Prostate gland (tissue), 2 donors: ENCODE results near the gene MAGEB4. TPM values are rescaled to one million over a fixed set of nuclear protein-coding genes. Genes with fewer than 3 reads are reported as not detected.

ENCODE experiments used
- DNase-seq: peaks from one replicate; pipeline ENCODE4 v3.0.0-alpha.2; 2019; ENCODE audit warnings: low spot score
- H3K27ac ChIP-seq, 2 donors: fragments of 200-600 bp; sonication (generic); 2 replicates each; pipeline ENCODE4 v1.5.1; 2017 to 2019
- H3K27me3 ChIP-seq: fragments of 200-600 bp; sonication (generic); replicated peaks from 2 replicates; pipeline ENCODE4 v1.5.1; 2019; ENCODE audit not compliant: insufficient read depth
- H3K36me3 ChIP-seq, 2 donors: fragments of 200-600 bp; sonication (generic); 1 replicate in 1 of 2; 2 replicates in 1 of 2; pipeline versions ENCODE4 v1.5.1 to v1.8.1; 2017 to 2019
- H3K4me1 ChIP-seq: fragments of 200-600 bp; sonication (generic); replicated peaks from 2 replicates; pipeline ENCODE4 v1.5.1; 2019
- H3K4me3 ChIP-seq, 2 donors: fragments of 200-600 bp; sonication (generic); 2 replicates each; pipeline ENCODE4 v1.5.1; 2017 to 2019
- H3K9me3 ChIP-seq: fragments of 200-600 bp; sonication (generic); 2 replicates; pipeline ENCODE4 v1.5.1; 2017
- POLR2A ChIP-seq: fragments of 450-650 bp; IDR thresholded peaks from one replicate; pipeline ENCODE4 v1.6.1; 2016; ENCODE audit warnings: antibody characterized with exemption, mild to moderate bottlenecking
- POLR2AphosphoS5 ChIP-seq: sonication (generic); formaldehyde crosslinking; IDR thresholded peaks from one replicate; pipeline ENCODE4 v1.6.1; 2017; ENCODE audit warnings: antibody characterized with exemption
- WGBS: methylation state at CpG from one replicate; pipeline ENCODE4 v1.1.5; 2018; 5-methylcytosine and 5-hydroxymethylcytosine counted together
- intact Hi-C: fragments of 100-400 bp; cut with DNase I; formaldehyde crosslinking; loops from one replicate; pipeline ENCODE4 v1.14.2; 2022
- total RNA-seq, 2 donors: library from RNA; depleted of rRNA; stranded (reverse); fragments of >200 nt; gene quantifications; one replicate each; pipeline ENCODE4 v1.1.0, GENCODE V29; 2016
- TF ChIP-seq, protein P1 (sequence below), 4 experiments: fragments of 200-600 bp in 2 of 4; fragments of 450-650 bp in 2 of 4; sonication (generic) in 2 of 4; IDR thresholded peaks; 1 replicate in 3 of 4; 2 replicates in 1 of 4; pipeline ENCODE4 v1.5.1; 2016 to 2019; ENCODE audit warnings: antibody characterized with exemption in 4 of 4, mild to moderate bottlenecking in 2 of 4, moderate library complexity in 2 of 4

The MAGEB4 gene
- total RNA-seq, 2 donors from 2014 or later, result 3.6 TPM; not detected in 1

DNA sequence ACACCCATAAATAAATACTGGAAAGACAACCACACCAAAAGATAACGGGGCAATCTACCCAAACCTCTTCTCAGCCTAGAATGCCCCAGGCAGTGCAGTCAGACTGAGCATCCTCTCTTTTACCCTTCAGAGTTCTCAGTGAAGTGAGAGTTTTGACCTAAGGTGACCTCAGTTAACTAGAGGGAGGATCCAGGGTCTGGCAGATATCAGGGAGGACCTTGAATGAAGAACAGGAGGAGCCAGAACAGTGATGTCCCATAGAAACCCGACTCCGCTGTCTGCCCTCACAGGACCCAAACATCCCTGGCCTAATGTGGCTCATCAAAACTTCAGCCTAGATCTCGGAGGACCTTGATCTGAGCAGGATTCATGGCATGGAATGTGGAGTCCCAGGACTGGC, 11.4 kb upstream of the MAGEB4 start, which contains the start of gene MAGEB3:
Gene MAGEB3 (plus strand): TSS at position 263 of the 400 bp plus-strand sequence. CDS start 5,268 bp downstream, outside the sequence.
- DNase-seq, result no peak
- Histone ChIP-seq H3K27me3 (no peaks in the 10 kb centered on the region), H3K36me3 (no peaks in the 10 kb centered on the region), H3K9me3 (no peaks in the 10 kb centered on the region), H3K4me1 (no peaks in the 10 kb centered on the region), H3K27ac (no peak within 1 kb of the TSS), H3K4me3 (no peak within 1 kb of the TSS)
- intact Hi-C loops, result no loop called here
- WGBS, result 63% methylated on average over 4 of the region's 4 CpGs
- no peak for TF ChIP-seq POLR2AphosphoS5
- TF ChIP-seq, protein P1, sequence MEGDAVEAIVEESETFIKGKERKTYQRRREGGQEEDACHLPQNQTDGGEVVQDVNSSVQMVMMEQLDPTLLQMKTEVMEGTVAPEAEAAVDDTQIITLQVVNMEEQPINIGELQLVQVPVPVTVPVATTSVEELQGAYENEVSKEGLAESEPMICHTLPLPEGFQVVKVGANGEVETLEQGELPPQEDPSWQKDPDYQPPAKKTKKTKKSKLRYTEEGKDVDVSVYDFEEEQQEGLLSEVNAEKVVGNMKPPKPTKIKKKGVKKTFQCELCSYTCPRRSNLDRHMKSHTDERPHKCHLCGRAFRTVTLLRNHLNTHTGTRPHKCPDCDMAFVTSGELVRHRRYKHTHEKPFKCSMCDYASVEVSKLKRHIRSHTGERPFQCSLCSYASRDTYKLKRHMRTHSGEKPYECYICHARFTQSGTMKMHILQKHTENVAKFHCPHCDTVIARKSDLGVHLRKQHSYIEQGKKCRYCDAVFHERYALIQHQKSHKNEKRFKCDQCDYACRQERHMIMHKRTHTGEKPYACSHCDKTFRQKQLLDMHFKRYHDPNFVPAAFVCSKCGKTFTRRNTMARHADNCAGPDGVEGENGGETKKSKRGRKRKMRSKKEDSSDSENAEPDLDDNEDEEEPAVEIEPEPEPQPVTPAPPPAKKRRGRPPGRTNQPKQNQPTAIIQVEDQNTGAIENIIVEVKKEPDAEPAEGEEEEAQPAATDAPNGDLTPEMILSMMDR (IDR thresholded peaks at IDR 0.05), result no peak
- TF ChIP-seq POLR2A, result no peak

DNA sequence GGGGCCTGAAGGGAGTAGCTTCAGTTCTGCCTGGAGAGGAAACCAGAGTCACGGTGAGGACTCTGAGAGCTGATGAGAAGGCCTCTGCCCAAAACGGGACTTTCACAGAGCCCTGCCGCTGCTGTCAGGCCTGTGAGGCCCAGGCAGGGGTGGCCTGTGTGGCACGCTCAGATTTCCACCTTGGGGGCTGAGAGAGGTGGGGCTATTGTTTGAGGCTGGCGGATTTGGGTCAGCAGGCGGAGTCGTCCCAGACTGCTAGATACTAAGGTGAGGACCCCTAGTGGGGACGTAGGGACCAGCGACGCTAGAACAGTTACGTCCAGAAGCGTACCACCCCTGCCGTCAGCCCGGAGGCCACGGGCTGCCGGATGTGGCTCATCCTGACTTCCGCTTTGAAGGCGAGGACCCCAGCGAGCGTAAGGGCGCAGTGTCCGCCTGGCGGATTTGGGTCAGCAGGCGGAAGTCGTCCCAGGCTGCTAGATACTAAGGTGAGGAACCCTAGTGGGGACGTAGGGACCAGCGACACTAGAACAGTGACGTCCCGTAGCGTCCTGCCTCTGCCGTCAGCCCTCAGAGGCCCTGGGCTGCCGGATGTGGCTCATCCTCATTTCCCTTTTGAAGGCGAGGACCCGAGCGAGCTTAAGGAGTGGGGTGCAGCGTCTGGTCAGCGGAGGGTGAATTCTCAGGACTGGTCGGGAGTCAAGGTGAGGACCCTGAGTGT, 5.1 kb downstream of the MAGEB4 start, which contains the start of gene MAGEB1:
Gene MAGEB1 (plus strand): TSS at position 378 of the 721 bp plus-strand sequence. CDS start 3,348 bp downstream, outside the sequence.
- no peak for TF ChIP-seq POLR2A
- TF ChIP-seq POLR2AphosphoS5, result no peak
- TF ChIP-seq, protein P1 (IDR thresholded peaks at IDR 0.05), result no peak
- Histone ChIP-seq H3K27me3 (no peaks in the 10 kb centered on the region), H3K4me3 (no peak within 1 kb of the TSS), H3K27ac (no peak within 1 kb of the TSS), H3K4me1 (no peaks in the 10 kb centered on the region), H3K9me3 (no peaks in the 10 kb centered on the region), H3K36me3 (no peaks in the 10 kb centered on the region)
- intact Hi-C loops, result no loop called here
- no peak for DNase-seq
- 90% methylated on average over 30 of the region's 38 CpGs for WGBS

DNA sequence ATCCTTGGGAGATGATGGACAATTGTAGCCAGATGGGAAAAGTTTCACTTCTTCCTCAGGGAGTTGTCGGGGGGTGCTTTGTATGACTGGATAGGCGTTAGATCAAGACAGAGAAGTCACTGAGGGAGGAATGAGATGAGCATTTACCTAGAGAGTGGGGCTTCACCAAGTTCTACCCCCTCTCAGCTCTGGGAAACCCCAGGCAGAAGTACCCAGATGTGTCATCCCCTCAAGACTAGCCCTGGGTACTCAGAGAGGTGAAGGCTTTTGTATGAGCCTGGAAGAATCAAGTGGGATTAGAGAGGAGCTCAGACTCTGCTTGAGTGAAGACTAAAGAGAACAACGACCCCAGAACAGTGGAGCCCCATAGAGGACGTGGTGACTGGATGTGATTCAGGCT, 7.1 kb downstream of the MAGEB4 start:
- TF ChIP-seq, protein P1 (IDR thresholded peaks at IDR 0.05), result no peak
- TF ChIP-seq POLR2AphosphoS5 (no peak), POLR2A (no peak)
- Histone ChIP-seq H3K4me1 (no peaks in the 10 kb centered on the region), H3K9me3 (no peaks in the 10 kb centered on the region), H3K27me3 (no peaks in the 10 kb centered on the region), H3K4me3 (no peak overlapping the region), H3K36me3 (no peaks in the 10 kb centered on the region), H3K27ac (no peak overlapping the region)
- DNase-seq, result no peak
- 89% methylated on average over 4 of the region's 4 CpGs for WGBS
- intact Hi-C loops, result no loop called here

DNA sequence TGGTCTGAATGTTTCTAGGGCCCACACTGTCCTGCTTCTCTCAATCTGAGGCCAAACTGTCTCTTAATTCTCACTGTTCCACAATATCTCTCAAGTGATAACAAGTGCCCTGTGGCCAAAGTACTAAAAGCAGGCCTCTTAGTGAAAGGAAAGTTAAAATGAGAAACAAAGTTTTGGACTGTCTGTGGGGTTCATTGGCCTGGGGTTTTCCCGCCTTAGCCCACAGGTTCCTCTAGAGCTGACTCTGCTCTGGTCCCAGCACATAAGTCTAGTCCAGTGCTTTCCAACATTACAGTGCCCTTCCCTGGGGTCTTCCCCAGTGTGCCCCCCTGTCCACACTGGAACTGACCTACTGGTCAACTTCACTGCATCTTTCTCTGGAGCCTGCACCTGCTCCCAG, 11.5 kb downstream of the MAGEB4 start:
- H3K36me3 ChIP-seq, result no peaks in the 10 kb centered on the region
- H3K9me3 ChIP-seq, result no peaks in the 10 kb centered on the region
- intact Hi-C loops, result no loop called here
- H3K4me1 ChIP-seq, result no peaks in the 10 kb centered on the region
- no peak overlapping the region for H3K4me3 ChIP-seq
- WGBS, result 100% methylated on average over 1 of the region's 1 CpG
- H3K27me3 ChIP-seq, result no peaks in the 10 kb centered on the region
- no peak for DNase-seq
- no peak overlapping the region for H3K27ac ChIP-seq
- TF ChIP-seq POLR2A, result no peak

DNA sequence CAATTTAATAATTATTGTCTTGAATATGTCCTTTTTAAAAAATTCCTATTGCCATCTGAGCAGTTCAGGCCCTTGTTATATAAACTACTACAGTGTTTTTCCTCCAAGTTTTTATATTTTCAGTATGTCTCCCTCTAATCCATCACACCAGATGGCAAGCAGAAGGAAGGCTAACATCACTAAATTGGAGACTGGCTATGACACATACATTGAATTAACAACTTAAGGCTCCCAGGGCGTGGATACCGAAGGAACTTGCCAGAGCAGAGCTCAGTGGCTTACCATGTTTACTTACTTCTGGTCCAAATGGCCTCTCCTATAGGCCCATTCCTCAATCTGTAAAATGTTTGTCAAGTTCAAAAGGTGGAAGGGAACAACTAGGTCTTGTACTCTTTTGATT, 18.1 kb downstream of the MAGEB4 start:
- H3K9me3 ChIP-seq, result no peaks in the 10 kb centered on the region
- no peak overlapping the region for H3K4me3 ChIP-seq
- no peaks in the 10 kb centered on the region for H3K36me3 ChIP-seq
- intact Hi-C loops, result no loop called here
- DNase-seq, result no peak
- no peaks in the 10 kb centered on the region for H3K27me3 ChIP-seq
- H3K27ac ChIP-seq, result no peak overlapping the region
- TF ChIP-seq, protein P1 (IDR thresholded peaks at IDR 0.05), result no peak
- no peak for TF ChIP-seq POLR2AphosphoS5
- TF ChIP-seq POLR2A, result no peak
- H3K4me1 ChIP-seq, result no peaks in the 10 kb centered on the region
- WGBS, result 67% methylated on average over 2 of the region's 2 CpGs
